IPS DF 19.7 (cell line): Measurements from ENCODE around the gene ELMO1.

ENCODE experiments used
- DNase-seq: peaks from one replicate; pipeline ENCODE4 v3.0.0-alpha.2; 2013; ENCODE audit warnings: low read depth, low spot score

Gene ELMO1

GRCh38 chr7:36884910-36885309, 563.8 kb downstream of the ELMO1 start:
- no peak for DNase-seq

- no peak for DNase-seq
These were observed 564.3 kb downstream of the ELMO1 start for GRCh38 chr7:36884351-36884750.

GRCh38 chr7:36881233-36881874, 567.3 kb downstream of the ELMO1 start:
- no peak for DNase-seq

- DNase-seq, result no peak
These were observed 568.6 kb downstream of the ELMO1 start for GRCh38 chr7:36880108-36880507.

- DNase-seq, result no peak
These were observed 569.6 kb downstream of the ELMO1 start for GRCh38 chr7:36879021-36879420.

- no peak for DNase-seq
These were observed 570.4 kb downstream of the ELMO1 start for GRCh38 chr7:36878288-36878687.

GRCh38 chr7:36875794-36876193, 572.9 kb downstream of the ELMO1 start:
- DNase-seq, result no peak

- no peak for DNase-seq
These were observed 574.6 kb downstream of the ELMO1 start for GRCh38 chr7:36874041-36874440.

- no peak for DNase-seq
These were observed 576.8 kb downstream of the ELMO1 start for GRCh38 chr7:36871863-36872262.

GRCh38 chr7:36871355-36871738, 577.3 kb downstream of the ELMO1 start:
- no peak for DNase-seq

GRCh38 chr7:36870625-36871354, 577.9 kb downstream of the ELMO1 start:
- DNase-seq, result no peak

GRCh38 chr7:36868727-36869411, 579.8 kb downstream of the ELMO1 start:
- DNase-seq, result no peak

GRCh38 chr7:36865019-36865418, 583.6 kb downstream of the ELMO1 start:
- no peak for DNase-seq

- no peak for DNase-seq
These were observed 584.6 kb downstream of the ELMO1 start for GRCh38 chr7:36863901-36864701.

- DNase-seq, result no peak
These were observed 585.8 kb downstream of the ELMO1 start for GRCh38 chr7:36862771-36863261.

GRCh38 chr7:36861656-36862055, 587.0 kb downstream of the ELMO1 start:
- no peak for DNase-seq

GRCh38 chr7:36860681-36861080, 588.0 kb downstream of the ELMO1 start:
- DNase-seq, result no peak

GRCh38 chr7:36855330-36855729, 593.3 kb downstream of the ELMO1 start:
- no peak for DNase-seq

- DNase-seq, result no peak
These were observed 594.0 kb downstream of the ELMO1 start for GRCh38 chr7:36854652-36855051.

- no peak for DNase-seq
These were observed 595.7 kb downstream of the ELMO1 start for GRCh38 chr7:36852931-36853330.

GRCh38 chr7:36852017-36852416, 596.6 kb downstream of the ELMO1 start:
- no peak for DNase-seq

- DNase-seq, result no peak
These were observed 597.3 kb downstream of the ELMO1 start for GRCh38 chr7:36851382-36851781.
